NCI-H774 (cell line): Measurements from ENCODE around the gene ZNF468.
"Not testable (repeated sequence)": the region's sequence is repeated elsewhere in the genome, so short reads cannot be mapped to it uniquely, and the experiment has no call there.

Experiments
- DNase-seq: peaks from one replicate; lab custom pipeline; 2025; lab: John Stamatoyannopoulos, UW

The ZNF468 gene

GRCh38 chr19:52857378-52858191 is at the start of gene ZNF468:
Gene ZNF468, minus strand, starts transcription at chr19:52857619. Its CDS starts 3,347 bp downstream, at chr19:52854272.
- DNase-seq: peak; percentile 84

- DNase-seq: not testable (repeated sequence)
Observed at GRCh38 chr19:52904052-52904780, 46.8 kb upstream of the ZNF468 start.

- no peak for DNase-seq
Observed at GRCh38 chr19:52901842-52902241, 44.4 kb upstream of the ZNF468 start.

GRCh38 chr19:52898596-52898995 is 41.2 kb upstream of the ZNF468 start:
- DNase-seq: not testable (repeated sequence)

GRCh38 chr19:52898101-52898500 is 40.7 kb upstream of the ZNF468 start:
- no peak for DNase-seq

GRCh38 chr19:52897138-52897935 is 39.9 kb upstream of the ZNF468 start, which contains the start of gene ZNF320:
Gene ZNF320, minus strand, starts transcription at chr19:52897635. Its CDS starts 7,380 bp downstream, at chr19:52890255.
- DNase-seq: peak; percentile 88

GRCh38 chr19:52896431-52897137 is 39.2 kb upstream of the ZNF468 start:
- DNase-seq: peak; percentile 3

GRCh38 chr19:52891336-52891735 is 33.9 kb upstream of the ZNF468 start:
- no peak for DNase-seq

GRCh38 chr19:52889931-52890330 is 32.5 kb upstream of the ZNF468 start:
- no peak for DNase-seq

- DNase-seq: no peak
Observed at GRCh38 chr19:52889076-52889475, 31.7 kb upstream of the ZNF468 start.

- DNase-seq: no peak
Observed at GRCh38 chr19:52880895-52881389, 23.5 kb upstream of the ZNF468 start.

- DNase-seq: not testable (repeated sequence)
Observed at GRCh38 chr19:52872996-52873395, 15.6 kb upstream of the ZNF468 start.

- DNase-seq: no peak
Observed at GRCh38 chr19:52871466-52871865, 14.0 kb upstream of the ZNF468 start.

- not testable (repeated sequence) for DNase-seq
Observed at GRCh38 chr19:52868031-52868430, 10.6 kb upstream of the ZNF468 start.

- not testable (repeated sequence) for DNase-seq
Observed at GRCh38 chr19:52856540-52857377, 660 bp downstream of the ZNF468 start.

GRCh38 chr19:52847352-52847751 is 10.1 kb downstream of the ZNF468 start:
- DNase-seq: not testable (repeated sequence)

GRCh38 chr19:52840825-52841465 is 16.5 kb downstream of the ZNF468 start:
- DNase-seq: not testable (repeated sequence)

- DNase-seq: not testable (repeated sequence)
Observed at GRCh38 chr19:52834289-52834688, 23.1 kb downstream of the ZNF468 start.

GRCh38 chr19:52833541-52833940 is 23.9 kb downstream of the ZNF468 start:
- not testable (repeated sequence) for DNase-seq

- DNase-seq: not testable (repeated sequence)
Observed at GRCh38 chr19:52829866-52830265, 27.6 kb downstream of the ZNF468 start.
